ENCODE measurements around the gene POLE.

The POLE gene

GRCh38 chr12:132574271-132574996 lies 112.7 kb downstream of the POLE start:
- Mint-ChIP-seq H3K36me3 (no peaks in the 10 kb centered on the region), H3K27ac (no peak overlapping the region), H3K9me3 (ENCODE audit: low read depth) (no peaks in the 10 kb centered on the region), H3K4me3 (no peak overlapping the region), H3K27me3 (no peaks in the 10 kb centered on the region), H3K4me1 (ENCODE audit: low read depth) (no peaks in the 10 kb centered on the region)

Data from activated naive CD8-positive, alpha-beta T cell (primary cell).